Measurements from ENCODE around the gene PCBP2.

- TF ChIP-seq EZH2 (IDR thresholded peaks at IDR 0.05; ENCODE audit: borderline replicate concordance) (no peak), CTCF (IDR thresholded peaks at IDR 0.05; ENCODE audit: poor library complexity) (no peak), EZH2phosphoT487 (IDR thresholded peaks at IDR 0.05; ENCODE audit: low read depth, severe bottlenecking, unreplicated experiment) (no peak)
These were observed 58.4 kb downstream of the PCBP2 start for GRCh38 chr12:53510181-53510812.

Data from hepatocyte (in vitro differentiated cells).